Adrenal gland (tissue), 12 donors: Measurements from ENCODE around the gene NHERF2. TPM values are rescaled to one million over a fixed set of nuclear protein-coding genes. Genes with fewer than 3 reads are reported as not detected.

Experiments used
- DNase-seq, 7 donors: peaks; one replicate each; pipeline ENCODE4 v3.0.0-alpha.2; 2019 to 2020
- H3K27ac ChIP-seq, 5 donors: fragments of 200-600 bp; sonication (generic) in 4 of 5; 1 replicate in 3 of 5; 2 replicates in 2 of 5; pipeline versions ENCODE4 v1.5.1 to v1.8.0; 2016 to 2020; ENCODE audit warnings: mild to moderate bottlenecking in 1 of 5
- H3K27me3 ChIP-seq: fragments of 200-600 bp; 2 replicates; pipeline ENCODE4 v1.8.0; 2021
- H3K36me3 ChIP-seq, 2 donors: fragments of 200-600 bp; replicated peaks in 1 of 2; 1 replicate in 1 of 2; 2 replicates in 1 of 2; pipeline versions ENCODE4 v1.5.1 to v1.8.0; 2018 to 2022
- H3K4me1 ChIP-seq, 2 donors: fragments of 200-600 bp; replicated peaks in 1 of 2; 1 replicate in 1 of 2; 2 replicates in 1 of 2; pipeline versions ENCODE4 v1.5.1 to v1.8.0; 2018 to 2021
- H3K4me3 ChIP-seq, 4 donors: fragments of 200-600 bp; sonication (generic) in 3 of 4; one replicate each; pipeline ENCODE4 v1.5.1; 2016 to 2018
- H3K9me3 ChIP-seq, 3 donors: fragments of 200-600 bp; sonication (generic) in 1 of 3; replicated peaks in 1 of 3; 1 replicate in 2 of 3; 2 replicates in 1 of 3; pipeline versions ENCODE4 v1.5.1 to v1.8.0; 2016 to 2021
- POLR2A ChIP-seq, 2 donors: fragments of 450-650 bp; IDR thresholded peaks; one replicate each; pipeline ENCODE4 v1.6.1; 2017; ENCODE audit warnings: antibody characterized with exemption in 2 of 2, mild to moderate bottlenecking in 2 of 2, moderate library complexity in 1 of 2
- WGBS, 4 donors: extraction: QIAGEN DNeasy Blood & Tissue Kit in 2 of 4; methylation state at CpG; one replicate each; pipeline versions ENCODE4 v1.1.5 to v1.1.7; 2013 to 2017; 5-methylcytosine and 5-hydroxymethylcytosine counted together
- intact Hi-C, 2 donors: fragments of 100-400 bp; cut with DNase I; formaldehyde crosslinking; loops; one replicate each; pipeline versions ENCODE4 v1.14.1 to v1.15.0; 2022 to 2023
- polyA plus RNA-seq, 3 donors: library from polyadenylated mRNA; stranded (reverse); fragments of 200-250 nt in 2 of 3; fragments of 350-450 nt in 1 of 3; fragmentation: Illumina TruSeq in 1 of 3; extraction: RNeasy Lipid Tissue Mini Kit (QIAGEN cat#74804) in 1 of 3; gene quantifications; one replicate each; pipeline ENCODE4 v1.2.3, GENCODE V29; 2013 to 2014
- total RNA-seq, 9 donors: library from RNA; depleted of rRNA in 4 of 9; stranded (reverse); fragments of >200 nt in 4 of 9; fragments of 120-200 nt in 1 of 9; fragmentation: NEBNext Ultra II Directional in 1 of 9; extraction: Animal tissue kit (Norgen Biotek cat#: 25700) in 1 of 9; gene quantifications; one replicate each; pipeline versions ENCODE4 v1.1.0 to v1.2.4, GENCODE V29; 2013 to 2023
- TF ChIP-seq, protein P1 (sequence below), 6 experiments: fragments of 450-650 bp in 4 of 6; fragments of 200-600 bp in 2 of 6; sonication (generic) in 1 of 6; IDR thresholded peaks; 1 replicate in 5 of 6; 2 replicates in 1 of 6; pipeline versions ENCODE4 v1.5.1 to v1.8.0; 2016 to 2021; ENCODE audit warnings: antibody characterized with exemption in 6 of 6, mild to moderate bottlenecking in 2 of 6, moderate library complexity in 1 of 6
- donor health status: healthy with polysubstance abuse.
- donor health status: Bipolar disorder and iron deficiency.
- donor health status: DM: yes; HTN: yes; CAD: no.
- donor health status: DM: no; HTN: no; CAD: no.
- donor health status: DM: no; HTN: no; CAD: no.
- donor health status: DM: yes; HTN: yes; CAD: no.

The NHERF2 gene
- total and polyA plus RNA-seq, 12 donors, result 12.5 to 263 (median 67.7) TPM

- WGBS, 4 donors, result 13 to 67% (median 22%) methylated on average over 3 to 53 of the region's 53 CpGs
- DNase-seq, result peak; percentile 89 to 96 (median 94)
- Histone ChIP-seq H3K4me1 (peaks cover 14 to 37% of the 10 kb centered on the region in 2 donors), H3K9me3 (no peaks in the 10 kb centered on the region), H3K27ac (peak overlapping the region in 3 of 5 donors; percentile 1 to 66 (median 65)), H3K36me3 (no peaks in the 10 kb centered on the region), H3K4me3 (peak overlapping the region in 2 of 4 donors; percentile 1 to 29), H3K27me3 (peaks cover 17% of the 10 kb centered on the region)
- TF ChIP-seq, protein P1, sequence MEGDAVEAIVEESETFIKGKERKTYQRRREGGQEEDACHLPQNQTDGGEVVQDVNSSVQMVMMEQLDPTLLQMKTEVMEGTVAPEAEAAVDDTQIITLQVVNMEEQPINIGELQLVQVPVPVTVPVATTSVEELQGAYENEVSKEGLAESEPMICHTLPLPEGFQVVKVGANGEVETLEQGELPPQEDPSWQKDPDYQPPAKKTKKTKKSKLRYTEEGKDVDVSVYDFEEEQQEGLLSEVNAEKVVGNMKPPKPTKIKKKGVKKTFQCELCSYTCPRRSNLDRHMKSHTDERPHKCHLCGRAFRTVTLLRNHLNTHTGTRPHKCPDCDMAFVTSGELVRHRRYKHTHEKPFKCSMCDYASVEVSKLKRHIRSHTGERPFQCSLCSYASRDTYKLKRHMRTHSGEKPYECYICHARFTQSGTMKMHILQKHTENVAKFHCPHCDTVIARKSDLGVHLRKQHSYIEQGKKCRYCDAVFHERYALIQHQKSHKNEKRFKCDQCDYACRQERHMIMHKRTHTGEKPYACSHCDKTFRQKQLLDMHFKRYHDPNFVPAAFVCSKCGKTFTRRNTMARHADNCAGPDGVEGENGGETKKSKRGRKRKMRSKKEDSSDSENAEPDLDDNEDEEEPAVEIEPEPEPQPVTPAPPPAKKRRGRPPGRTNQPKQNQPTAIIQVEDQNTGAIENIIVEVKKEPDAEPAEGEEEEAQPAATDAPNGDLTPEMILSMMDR (IDR thresholded peaks at IDR 0.05), result peak; percentile 93 to 99 (median 98)
- TF ChIP-seq POLR2A (IDR thresholded peaks at IDR 0.05), result peak in 1 of 2 donors; percentile 48
- intact Hi-C loops, result loop anchor here (2.0 to 5.0 kb wide), 3 partner anchors 59 to 124 kb away; partner anchors contain the start of gene RAB26 (in 1 of the 2)
These were observed 3.3 kb upstream of the NHERF2 start for GRCh38 chr16:2023092-2024031.

DNA sequence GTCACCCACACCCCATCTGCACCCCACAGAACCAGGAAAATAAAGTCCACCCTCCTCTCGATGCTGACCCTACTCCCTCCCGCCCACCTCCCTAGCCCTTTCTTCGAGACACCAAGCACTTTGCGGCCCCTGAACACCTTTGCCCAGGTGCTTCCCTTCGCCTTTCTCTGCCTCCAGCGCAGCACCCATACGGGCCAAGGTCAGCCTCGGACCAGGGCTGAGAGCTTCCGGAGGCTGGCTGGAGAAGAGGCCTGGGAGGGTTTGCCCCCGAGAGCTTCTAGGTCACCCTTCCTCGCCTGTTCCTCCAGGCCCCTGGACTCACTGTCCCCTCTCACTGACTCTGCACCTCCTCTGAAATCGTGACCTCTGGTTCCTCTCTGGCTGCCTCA lies 2.7 kb upstream of the NHERF2 start:
- no peaks in the 10 kb centered on the region for H3K36me3 ChIP-seq
- H3K4me3 ChIP-seq, result peak overlapping the region in 1 of 4 donors; percentile 29
- peak overlapping the region in 2 of 5 donors; percentile 65 to 66 for H3K27ac ChIP-seq
- 54 to 63% (median 59%) methylated on average over 11 to 12 of the region's 12 CpGs for WGBS, 4 donors
- TF ChIP-seq, protein P1 (IDR thresholded peaks at IDR 0.05), result no peak
- TF ChIP-seq POLR2A (IDR thresholded peaks at IDR 0.05), result no peak
- H3K4me1 ChIP-seq, result peaks cover 14 to 38% of the 10 kb centered on the region in 2 donors
- peaks cover 15% of the 10 kb centered on the region for H3K27me3 ChIP-seq
- intact Hi-C loops, result loop anchor here (5.0 kb wide), 2 partner anchors 58 to 123 kb away; partner anchors contain the start of gene RAB26 (in 1 of the 2)
- DNase-seq, result no peak
- no peaks in the 10 kb centered on the region for H3K9me3 ChIP-seq

DNA sequence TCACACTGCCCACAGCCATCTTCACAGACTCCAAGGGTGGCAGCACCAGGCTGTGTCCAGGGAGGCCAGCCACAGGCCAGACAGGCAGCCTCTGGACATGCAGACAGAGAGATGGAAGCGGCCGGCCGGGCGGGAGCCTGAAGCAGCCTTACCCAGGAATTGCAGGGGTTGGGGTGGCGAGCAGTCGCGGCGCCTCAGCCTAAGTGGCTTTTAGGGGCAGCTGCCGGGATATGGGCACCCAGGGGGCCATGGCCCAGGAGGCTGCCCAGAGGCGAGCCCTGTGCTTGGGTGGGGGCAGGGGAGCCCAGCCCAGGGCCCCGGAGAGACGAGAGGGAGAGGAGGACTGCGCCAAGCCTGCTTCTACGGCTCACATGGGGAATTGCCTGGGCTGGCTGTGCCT lies 1.5 kb upstream of the NHERF2 start:
- no peak overlapping the region for H3K27ac ChIP-seq
- peaks cover 14 to 38% of the 10 kb centered on the region in 2 donors for H3K4me1 ChIP-seq
- TF ChIP-seq, protein P1 (IDR thresholded peaks at IDR 0.05), result no peak
- no peak for TF ChIP-seq POLR2A (IDR thresholded peaks at IDR 0.05)
- DNase-seq, result no peak
- H3K4me3 ChIP-seq, result no peak overlapping the region
- 86 to 94% (median 91%) methylated on average over 2 to 14 of the region's 14 CpGs for WGBS, 4 donors
- intact Hi-C loops, result no loop called here
- no peaks in the 10 kb centered on the region for H3K9me3 ChIP-seq
- H3K27me3 ChIP-seq, result peaks cover 3% of the 10 kb centered on the region
- H3K36me3 ChIP-seq, result no peaks in the 10 kb centered on the region

- H3K36me3 ChIP-seq, result no peaks in the 10 kb centered on the region
- TF ChIP-seq, protein P1 (IDR thresholded peaks at IDR 0.05), result no peak
- TF ChIP-seq POLR2A (IDR thresholded peaks at IDR 0.05), result no peak
- 70 to 85% (median 80%) methylated on average over 15 to 16 of the region's 16 CpGs for WGBS, 4 donors
- DNase-seq, result no peak
- peak overlapping the region in 1 of 4 donors; percentile 84 for H3K4me3 ChIP-seq
- no peaks in the 10 kb centered on the region for H3K27me3 ChIP-seq
- intact Hi-C loops, result no loop called here
- H3K9me3 ChIP-seq, result no peaks in the 10 kb centered on the region
- peak overlapping the region in 2 of 5 donors; percentile 62 to 79 for H3K27ac ChIP-seq
- H3K4me1 ChIP-seq, result peaks cover 14 to 38% of the 10 kb centered on the region in 2 donors
These were observed 733 bp upstream of the NHERF2 start for GRCh38 chr16:2025878-2026460.
